GM19035 (cell line): Measurements from ENCODE around the gene LRBA.

Experiments
- ATAC-seq: cut with Tn5 transposase; IDR thresholded peaks from one replicate; pipeline ENCODE4 v1.9.1; 2021; ENCODE audit not compliant: unreplicated experiment

The LRBA gene

DNA sequence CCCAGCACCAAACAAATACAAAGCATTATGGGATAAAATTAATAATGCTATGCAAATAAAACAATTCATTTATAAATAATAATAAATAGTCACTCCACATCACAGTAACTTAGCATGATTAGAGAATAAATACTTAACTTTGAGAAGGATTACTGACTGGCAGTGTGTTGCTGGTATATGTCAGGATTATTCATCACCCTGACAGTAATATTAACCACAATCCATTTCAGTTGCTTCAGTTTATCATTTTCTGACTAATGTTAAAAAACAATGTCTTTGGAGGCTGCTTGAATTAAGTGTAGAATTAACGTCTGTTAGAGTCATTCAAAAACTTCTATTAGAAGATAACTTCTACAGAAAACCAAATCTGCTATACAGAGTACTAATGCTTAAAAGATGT is 557.3 kb downstream of the LRBA start:
- no peak for ATAC-seq

DNA sequence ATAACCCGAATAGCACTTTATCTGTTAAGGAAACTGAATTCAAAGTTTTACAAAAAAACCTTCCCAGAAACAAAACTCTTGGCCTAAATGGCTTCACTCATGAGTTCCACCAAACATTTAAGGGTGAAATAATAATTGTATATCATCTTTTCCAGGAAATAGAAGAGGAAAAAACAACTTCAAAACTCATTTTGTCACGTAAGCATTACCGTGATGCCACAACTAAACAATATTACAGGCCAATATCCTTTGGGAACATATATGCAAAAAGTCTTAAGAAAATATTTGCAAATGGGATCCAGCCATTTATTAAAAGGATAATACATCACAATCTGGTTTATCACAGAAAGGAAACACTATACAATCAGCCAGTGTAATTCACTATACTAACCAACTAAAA is 563.2 kb downstream of the LRBA start:
- no peak for ATAC-seq

DNA sequence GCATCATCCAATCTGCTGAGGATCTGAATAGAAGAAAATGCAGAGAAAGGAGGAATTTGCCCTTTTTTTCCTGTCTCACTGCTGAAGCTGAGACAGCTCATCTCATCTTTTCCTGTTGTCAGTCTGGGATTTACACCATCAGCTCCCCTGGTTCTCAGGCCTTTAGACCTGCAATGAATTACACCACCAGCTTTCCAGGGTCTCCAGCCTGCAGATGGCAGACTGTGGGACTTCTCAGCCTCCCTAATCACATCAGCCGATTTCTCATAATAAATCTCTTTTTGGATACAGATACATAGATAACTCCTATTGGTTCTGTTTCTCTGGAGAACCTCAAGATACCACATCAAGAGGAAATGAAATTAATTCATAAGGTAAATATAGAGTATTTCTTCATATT is 567.7 kb downstream of the LRBA start:
- no peak for ATAC-seq

DNA sequence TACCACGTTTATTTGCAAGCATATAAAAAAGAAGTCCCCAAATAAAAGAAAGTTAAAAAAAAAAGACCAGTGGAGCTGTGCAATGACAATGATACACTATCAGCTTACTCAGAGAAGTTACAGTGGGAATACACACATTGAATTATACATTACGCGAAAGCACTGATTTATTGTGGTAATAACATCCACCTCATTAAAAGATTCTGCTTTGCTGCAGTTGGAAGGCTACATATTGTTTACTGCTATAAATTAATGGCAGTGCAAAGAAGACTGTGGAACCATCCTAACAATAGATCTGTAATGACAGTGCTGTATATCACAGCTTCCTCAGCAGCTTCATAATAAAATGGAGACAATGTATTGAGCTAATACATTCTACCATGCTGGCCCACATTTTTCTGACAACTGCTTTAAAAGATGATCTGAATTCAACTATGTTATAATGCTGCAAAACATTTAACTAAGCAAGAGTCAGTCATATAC is 575.6 kb downstream of the LRBA start:
- ATAC-seq: no peak

DNA sequence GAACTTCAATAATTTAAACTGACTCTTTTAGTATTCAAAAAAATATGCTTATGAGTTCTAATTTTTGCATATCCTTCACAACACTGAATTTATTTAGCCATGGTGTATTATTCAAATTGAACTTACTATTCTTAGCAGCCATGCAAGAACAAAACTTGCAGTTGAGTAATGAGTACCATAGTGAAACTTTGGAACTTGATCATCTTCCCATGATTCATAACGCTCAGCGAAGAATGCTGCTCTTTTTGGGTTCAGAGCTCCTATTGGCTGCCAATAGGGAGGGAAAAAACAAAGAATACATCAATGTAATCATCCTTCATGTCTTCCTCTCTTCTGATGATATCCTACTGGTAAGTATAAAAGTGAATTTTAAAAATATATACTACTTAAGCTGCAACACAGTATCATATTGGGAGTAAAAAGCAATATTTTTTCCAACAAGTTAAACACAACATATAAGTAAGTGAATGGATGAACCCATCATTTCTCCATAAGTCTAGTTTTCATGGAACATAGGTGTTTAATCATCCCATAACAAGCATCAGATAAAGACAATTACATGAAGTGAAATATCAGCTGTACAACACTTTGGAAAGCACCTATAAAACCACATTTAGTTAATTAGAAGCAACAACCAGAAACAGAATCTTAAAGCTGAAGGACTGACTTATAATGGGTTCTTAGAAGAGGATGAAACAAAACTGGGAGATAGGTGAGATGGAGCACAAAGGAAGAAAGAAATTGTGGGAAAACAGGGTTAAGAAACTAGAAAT is 578.3 kb downstream of the LRBA start:
- no peak for ATAC-seq

DNA sequence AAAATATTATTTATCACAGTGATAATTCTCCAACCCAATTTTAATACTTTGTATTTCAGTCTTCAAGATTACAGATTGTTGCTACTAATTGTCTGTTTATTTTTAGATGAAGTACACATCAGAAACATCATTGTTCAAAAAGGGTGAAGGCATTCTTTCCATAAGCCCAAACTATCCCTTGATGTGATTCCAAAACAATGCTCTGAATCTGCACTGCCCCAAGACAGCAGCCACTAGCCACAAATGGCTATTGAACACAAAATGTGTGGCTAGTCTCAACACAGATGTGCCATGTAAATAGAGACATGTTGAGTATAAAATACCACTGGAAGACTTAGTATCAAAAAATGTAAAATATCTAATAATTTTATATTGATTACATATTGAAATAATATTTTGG is 583.9 kb downstream of the LRBA start:
- ATAC-seq: no peak

DNA sequence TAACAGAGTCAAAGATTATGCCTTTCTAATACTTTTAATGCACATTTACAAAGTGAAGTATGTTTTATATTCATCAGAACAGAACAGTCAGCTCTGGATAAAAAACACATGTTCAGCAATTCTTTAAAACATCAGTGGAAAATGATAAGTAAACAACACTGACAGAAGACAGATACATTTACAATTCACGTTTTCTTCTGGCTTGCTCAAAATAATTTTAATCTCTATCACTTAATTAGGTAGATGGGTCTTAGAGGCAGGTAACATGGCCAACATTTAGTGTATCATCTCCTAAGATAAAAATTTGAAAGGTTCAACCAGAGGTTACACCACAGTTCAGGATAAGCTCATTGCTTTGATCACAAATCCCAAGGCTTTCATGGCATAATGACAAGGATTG is 589.9 kb downstream of the LRBA start:
- no peak for ATAC-seq

DNA sequence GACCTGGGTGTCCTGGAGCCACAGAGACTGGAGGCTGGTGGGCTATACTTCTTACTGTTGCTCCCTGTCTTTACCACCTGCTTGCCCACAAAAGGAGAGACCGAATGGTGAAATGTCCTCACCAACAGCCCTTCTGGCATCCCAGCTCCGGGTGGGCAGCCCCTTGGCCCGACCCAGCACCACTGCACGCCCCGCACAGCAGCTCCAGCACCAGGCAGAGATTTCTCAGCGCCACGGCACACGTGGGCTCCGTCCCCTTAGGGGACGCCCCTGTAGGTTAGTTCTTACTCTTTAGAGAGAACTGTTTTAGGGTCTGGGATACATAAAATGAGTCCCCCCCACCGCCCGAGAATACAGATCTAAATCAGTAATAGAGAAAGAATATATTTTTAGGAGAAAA is 591.6 kb downstream of the LRBA start:
- ATAC-seq: no peak

DNA sequence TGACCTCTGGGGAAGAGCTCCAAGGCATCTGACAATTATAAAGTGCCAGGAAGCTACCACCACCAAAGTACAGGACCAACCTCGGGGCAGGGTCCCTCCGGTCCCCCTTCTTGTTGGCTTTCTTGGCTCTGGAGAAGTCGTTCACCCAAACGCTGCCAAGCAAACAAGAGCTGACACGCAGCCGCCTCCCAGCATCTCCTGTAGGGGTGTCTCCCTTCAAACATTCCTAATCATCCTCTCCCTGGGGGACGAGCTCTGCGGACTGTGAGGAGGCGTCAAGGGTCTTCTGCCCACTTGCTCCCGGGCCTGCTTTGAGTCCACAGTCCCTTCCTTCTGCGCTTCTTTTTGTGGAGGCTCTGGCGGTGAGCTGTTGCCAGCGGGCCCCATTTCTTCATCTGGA is 592.0 kb downstream of the LRBA start:
- no peak for ATAC-seq

DNA sequence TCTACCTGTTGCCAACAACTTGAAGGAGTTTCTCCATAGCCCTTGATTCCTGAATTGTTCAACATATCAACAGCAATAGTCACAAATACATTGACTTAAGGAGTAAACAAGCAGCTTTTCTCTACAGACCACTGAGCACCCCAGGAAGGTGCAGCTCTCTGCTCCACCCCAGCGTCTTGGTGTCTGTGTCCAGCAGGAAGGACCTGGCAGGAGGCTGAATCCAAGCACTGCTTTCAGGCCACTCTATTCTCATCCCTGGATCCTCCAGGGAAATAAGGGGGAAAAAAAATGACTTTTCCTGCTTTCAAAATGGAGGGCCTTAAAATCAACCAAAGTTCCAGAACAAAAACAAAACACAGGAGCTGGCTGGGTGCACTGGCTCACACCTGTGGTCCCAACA is 593.5 kb downstream of the LRBA start:
- ATAC-seq: no peak

DNA sequence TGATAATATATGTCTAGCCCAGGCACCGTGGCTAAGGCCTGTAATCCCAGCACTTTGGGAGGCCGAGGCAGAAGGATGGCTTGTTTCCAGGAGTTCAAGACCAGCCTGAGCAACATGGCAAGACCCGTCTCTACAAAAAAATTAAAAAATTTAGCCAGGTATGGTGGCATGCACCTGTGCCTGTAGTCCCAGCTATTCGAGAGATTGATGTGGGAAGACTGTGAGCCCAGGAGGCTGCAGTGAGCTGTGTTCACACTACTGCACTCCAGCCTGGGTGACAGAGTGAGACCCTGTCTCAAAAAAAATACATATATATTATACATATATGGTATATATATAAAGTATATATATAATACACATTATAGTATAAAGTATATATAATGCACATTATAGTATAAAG is 595.1 kb downstream of the LRBA start:
- ATAC-seq: no peak

DNA sequence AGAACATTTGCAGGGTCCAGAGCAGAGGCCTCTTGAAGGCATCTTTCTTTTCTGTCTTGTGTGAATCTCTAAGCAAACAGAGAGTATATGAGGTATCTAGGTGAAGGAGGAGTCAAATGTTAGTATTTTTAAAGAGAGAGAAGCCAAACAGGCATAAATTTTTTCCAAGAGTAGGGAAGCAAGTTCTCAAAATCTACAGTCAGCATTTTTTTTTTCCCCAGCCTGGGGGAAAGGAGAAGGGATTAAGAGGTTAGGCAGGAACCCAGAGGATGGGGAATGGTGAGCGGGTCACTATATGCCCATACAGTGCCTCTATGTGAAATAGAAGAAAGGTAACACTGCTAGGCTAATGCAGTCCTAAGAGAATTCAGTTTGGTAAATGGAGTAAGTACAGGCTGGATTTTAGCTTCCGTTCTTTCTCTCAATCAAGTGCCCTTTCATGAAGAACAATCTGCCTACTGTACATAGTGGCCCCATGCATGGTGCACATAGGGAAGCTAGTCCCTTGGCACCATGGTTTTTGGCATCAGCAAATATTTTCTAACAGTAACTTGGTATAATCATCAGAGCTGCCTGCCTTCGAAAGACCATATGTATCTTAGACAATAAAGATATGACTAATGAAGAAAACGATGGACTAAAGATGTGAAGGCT is 596.2 kb downstream of the LRBA start:
- ATAC-seq: no peak

DNA sequence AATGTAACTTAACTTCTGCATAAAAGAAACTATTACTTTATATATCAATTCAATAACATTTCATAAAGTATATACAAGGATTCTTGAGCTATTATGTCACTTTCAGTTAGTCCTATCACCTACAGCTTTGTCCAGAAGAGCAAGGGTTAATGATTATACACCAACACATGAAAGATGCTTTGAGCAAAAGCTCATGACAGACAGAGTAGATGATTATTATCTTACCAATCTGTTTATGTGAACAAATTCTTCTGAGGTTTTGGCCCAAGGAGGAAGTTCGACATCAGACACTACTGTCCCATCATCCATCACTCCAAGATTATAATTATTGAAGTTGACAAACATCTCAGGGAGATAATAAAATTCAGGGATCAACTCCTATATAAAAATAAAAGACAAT is 599.9 kb downstream of the LRBA start:
- ATAC-seq: no peak

DNA sequence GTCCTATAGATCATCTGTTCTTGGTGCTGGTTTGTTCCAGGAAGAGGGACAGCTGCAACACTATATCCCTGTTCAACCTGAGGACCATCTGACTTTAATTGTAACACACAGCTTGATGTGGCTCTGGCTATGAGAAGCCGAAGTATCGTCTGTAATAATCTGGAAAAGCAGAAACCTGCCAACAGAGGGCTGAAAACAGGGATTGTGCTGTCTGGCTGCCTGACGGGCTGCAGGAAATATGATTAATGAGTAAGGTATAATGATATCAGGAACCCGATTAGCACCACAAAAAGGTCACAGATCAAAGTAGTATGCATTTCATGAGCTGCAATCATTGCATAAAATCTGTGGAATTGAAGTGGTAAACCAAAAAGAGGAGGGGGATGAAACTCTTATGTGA is 603.6 kb downstream of the LRBA start:
- no peak for ATAC-seq

DNA sequence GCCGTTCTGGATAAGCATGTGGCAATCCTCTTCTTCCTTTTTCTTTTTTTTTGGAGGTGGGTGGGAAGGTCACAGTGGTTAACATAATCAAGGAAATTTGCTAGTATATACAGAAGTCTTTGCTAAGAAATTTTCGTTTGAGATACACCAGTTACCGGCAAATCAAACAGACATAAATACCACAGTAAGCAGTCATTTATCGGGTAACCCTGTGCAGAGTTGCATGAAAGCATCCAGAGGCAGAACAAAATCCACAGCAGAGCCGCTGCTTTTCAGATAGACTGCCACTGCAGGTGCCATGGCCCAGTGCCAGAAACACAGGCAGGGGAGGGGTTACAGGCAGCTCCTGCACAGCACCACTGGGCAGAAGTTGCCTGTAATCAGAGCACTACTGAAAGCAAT is 612.2 kb downstream of the LRBA start:
- ATAC-seq: no peak

DNA sequence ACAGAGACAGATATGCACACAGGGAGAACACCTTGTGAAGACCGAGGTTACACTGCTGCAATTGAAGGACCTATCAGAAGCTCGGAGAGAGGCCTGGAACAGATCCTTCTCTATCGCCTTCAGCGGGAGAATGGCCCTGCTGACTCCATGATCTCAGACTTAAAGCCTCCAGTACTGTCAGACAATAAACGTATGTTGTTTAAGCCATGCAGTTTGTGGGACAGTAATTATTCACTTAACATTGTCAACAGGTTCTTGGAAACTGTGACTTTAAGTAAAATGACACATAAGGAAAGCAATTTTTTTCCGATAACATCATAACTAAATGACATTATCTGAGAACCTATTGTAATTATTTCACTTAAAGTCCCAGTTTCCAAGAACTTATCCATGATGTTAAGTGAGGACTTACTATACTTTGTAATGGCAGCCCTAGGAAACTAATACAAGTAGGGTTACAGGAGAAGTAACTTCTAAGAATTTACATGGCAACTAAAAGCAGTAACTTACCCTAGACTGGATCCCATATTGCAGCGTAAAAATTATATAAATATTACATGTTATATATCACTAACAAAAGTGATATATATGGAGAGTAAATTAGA is 613.9 kb downstream of the LRBA start:
- no peak for ATAC-seq

DNA sequence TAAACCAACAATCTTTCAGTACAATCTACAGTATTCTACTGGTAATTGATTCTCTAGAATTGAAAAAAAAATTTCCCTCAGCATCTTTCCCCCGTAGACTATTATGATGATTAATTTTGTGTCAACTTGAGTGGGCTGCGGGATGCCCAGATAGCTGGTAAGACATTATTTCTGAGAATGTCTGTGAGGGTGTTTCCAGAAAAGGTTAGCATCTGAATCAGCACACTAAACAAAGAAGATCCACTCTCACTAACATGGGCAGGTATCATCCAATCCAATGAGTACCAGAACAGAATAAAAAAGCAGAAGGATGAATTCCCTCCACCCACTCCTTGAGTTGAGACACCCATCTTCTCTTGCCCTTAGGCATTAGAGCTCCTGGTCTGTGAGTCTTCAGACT is 619.2 kb downstream of the LRBA start:
- ATAC-seq: no peak

DNA sequence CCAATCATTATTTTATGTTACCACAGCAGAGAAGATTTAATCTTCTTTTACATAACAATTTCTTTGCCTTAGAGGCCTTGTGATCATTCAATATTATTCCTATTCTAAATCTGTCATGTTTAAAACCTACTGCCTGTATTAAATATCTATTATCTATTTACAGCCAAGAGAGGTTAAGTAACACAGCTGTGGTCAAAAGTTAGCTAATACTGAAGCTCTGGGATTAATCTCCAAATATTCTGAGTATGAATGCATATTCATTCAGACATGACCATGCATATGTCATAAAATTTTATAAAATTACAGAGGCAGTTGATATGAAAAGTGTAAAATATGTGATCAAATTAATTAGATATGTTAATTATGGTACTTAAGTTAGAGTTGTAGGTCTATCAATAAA is 621.0 kb downstream of the LRBA start:
- no peak for ATAC-seq

DNA sequence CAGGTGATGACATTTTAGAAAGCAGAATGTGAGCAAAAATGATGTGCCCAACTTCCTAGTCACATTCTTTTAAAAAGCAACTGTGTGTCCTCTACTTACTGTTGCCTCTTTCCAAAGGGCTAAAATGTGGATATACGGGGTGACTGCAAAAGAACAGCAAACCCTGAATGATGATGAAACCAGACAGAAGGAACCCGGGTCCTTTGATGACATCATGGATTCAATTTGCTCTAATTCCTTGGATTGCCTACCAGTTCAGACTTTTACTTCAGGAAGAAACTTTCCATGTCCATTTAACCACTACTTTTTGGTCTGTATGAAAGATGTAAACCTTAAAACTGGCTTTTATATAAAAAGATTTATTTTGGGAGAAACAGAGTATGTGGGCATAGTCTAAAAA is 624.0 kb downstream of the LRBA start:
- no peak for ATAC-seq

DNA sequence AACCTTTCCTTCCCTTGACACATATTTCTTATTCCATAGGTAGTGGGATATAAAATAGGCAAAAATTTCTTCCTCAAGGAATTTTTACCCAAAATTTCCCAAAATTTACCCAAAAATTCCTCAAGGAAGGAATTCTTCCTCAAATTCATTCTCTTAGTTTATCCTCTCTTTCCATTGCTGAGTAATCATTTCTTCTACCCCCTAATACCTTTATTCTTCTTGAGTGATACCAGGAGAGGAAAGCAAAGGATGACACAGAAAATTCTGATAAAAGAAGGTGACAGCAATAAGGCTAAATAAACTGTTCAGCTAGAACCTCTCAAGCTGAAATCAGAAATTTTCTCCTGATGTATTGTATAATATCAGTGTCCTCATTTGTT is 624.6 kb downstream of the LRBA start:
- no peak for ATAC-seq

DNA sequence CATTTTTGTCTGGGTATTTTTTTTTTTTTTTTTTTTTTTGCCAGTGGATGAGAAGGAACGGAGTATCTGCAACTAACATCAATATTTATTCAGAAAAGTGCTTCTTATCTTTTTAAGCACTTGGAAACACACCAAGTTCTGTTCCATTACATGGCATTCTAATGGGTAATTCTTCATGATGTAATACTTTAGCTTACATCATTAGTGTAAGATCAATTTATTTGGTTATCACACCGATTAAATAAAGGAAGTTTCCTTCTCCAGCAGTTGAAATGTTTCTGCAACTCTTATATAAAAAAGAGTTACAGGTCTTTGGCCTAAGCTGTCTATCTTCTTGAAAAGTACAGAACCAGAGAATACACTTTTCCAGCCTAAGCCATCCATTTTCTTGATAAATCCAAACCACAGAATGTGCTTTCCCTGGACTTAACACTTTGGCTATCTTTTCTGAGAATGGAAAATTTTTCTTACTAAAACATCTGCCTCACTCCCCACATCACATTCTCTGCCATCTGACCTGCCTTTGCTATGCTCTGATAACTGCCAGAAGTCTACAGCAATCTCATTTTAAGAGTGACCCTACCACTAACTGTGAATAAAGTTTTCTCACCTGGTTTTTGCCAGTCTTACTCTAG is 625.1 kb downstream of the LRBA start:
- ATAC-seq: no peak

DNA sequence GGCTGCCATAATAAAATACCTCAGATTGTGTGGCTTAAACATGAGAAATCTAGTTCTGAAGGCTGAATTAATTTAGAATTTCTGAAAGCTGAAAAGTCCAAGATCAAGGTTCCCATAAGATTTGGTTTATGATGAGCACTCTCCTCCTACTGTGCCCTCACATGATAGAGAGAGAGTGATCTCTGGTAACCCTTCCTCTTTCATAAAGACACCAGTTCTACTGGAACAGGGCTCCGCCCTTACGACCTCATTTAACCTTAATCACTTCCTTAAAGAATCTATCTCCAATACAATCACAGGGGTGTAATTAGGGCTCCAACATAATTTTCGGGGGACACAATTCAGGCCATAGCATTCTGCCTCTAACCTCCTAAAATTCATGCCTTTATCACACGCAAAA is 627.1 kb downstream of the LRBA start:
- ATAC-seq: no peak
